AG08396 (cell line): ENCODE results near the gene HOXA7.
A peak's percentile ranks its signal among the peaks of the same experiment; 100 is the strongest.

Experiments
- DNase-seq: peaks from one replicate; pipeline ENCODE4 v3.0.0; 2012; ENCODE audit warnings: low spot score, mixed read lengths

Gene HOXA7

DNA sequence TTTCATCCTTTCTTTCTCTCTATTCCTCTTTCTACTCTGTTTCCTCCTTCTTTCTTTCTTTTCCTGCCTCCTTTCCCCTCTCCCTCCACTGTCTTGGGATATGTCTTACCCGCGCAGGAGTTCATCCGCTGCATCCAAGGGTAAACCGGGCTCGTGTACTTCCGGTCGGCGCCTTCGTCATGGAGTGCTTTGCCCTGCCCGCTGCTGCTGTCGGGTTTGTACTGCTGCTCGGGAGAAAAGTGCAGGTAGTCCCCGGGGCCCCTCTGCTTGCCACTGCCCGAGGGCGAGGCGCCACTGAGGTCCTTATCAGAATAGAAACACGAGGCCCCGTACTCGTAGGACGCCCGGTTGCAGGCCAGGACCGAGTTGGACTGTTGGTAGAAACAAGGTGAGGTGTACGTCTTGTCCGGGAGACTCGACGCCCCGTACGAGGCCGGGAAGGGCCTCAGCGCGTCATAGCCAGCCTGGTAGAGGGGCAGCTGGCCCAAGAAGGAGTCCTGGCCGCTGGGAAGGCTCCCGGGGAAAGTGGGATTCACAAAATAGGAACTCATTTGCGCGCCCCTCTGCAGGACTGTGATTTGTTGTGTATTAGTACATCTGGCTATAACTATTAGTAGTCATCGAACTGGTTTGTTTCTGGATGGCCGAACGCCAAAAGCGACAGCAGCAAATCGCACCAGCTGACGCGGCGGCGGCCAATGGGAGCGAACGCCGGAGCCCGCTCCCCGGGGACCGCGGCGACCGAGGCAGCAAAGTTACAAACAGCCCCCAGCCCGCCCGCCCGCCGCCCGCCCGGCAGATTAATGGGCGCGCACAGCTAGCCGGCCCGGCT, 9.1 kb downstream of the HOXA7 start, which contains the start of gene HOXA6:
Gene HOXA6, minus strand, starts transcription at position 576 of the 832 bp plus-strand sequence. Its CDS starts 25 bp downstream, at position 551.
- peak; percentile 80 for DNase-seq

DNA sequence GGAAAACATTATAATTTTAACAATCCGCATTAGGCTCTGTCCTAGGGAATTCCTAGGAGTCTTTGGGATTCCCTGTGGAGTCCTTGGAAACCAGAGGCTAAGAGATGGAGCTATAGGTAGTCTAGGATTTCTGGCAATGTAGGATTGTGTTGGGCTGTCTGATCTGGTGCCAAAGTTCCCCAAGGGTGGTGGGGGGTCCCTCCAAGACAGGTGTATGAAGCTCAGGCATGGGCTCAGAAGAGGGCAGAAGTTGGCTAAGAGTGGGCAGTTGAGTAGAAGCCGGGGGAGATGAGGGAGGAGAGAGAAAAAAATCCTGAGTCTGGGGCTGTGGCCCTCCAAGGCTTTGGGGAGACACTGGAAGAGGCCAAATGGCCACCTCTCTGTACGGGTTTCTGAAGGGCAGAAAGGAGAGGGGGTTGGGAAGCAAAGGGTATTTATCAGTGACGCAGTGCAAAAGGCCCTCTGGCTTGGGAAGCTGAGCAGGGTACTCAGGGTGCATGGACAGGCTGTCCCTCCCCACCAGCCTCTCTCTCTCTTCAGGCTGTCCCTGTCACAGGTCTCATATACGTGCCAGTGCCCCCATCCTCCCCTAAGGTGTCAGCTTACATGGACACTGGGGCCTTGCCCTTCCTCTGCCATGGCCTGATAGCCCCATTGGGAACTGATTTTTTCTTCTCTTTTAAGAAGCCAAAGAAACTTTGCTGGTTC, 9.8 kb downstream of the HOXA7 start:
- no peak for DNase-seq

- no peak for DNase-seq
Measured at GRCh38 chr7:27145914-27146412, 10.5 kb downstream of the HOXA7 start.

DNA sequence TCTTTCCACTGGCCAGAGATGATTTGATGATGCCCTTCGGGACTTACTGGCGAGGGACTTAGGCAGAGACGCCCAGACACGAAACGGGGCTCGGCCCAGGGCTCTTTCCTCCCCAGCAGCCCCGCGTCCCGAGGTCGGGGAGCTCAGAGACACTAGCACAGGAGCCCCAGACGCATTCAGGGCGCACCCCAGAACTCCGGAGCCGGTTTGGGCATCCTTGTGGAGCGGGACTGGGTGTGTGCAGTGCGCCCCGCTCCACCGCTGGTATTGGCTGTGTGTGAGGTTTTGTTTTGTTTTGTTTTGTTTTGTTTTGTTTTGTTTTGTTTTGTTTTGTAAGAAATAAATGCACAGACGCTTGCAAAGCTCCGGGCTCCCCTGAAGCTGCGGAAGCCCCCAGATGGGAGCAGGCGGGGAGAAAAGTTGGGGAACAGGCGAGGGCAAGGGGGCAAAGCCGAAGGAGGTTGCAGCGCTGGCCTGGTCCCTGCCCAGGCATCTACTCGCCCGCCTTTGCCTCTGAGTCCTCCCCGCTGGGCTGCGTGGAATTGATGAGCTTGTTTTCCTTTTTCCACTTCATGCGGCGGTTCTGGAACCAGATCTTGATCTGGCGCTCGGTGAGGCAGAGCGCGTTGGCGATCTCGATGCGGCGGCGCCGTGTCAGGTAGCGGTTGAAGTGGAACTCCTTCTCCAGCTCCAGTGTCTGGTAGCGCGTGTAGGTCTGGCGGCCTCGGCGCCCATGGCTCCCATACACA, 11.1 kb downstream of the HOXA7 start:
- no peak for DNase-seq

GRCh38 chr7:27144781-27145164, 11.7 kb downstream of the HOXA7 start:
- no peak for DNase-seq

DNA sequence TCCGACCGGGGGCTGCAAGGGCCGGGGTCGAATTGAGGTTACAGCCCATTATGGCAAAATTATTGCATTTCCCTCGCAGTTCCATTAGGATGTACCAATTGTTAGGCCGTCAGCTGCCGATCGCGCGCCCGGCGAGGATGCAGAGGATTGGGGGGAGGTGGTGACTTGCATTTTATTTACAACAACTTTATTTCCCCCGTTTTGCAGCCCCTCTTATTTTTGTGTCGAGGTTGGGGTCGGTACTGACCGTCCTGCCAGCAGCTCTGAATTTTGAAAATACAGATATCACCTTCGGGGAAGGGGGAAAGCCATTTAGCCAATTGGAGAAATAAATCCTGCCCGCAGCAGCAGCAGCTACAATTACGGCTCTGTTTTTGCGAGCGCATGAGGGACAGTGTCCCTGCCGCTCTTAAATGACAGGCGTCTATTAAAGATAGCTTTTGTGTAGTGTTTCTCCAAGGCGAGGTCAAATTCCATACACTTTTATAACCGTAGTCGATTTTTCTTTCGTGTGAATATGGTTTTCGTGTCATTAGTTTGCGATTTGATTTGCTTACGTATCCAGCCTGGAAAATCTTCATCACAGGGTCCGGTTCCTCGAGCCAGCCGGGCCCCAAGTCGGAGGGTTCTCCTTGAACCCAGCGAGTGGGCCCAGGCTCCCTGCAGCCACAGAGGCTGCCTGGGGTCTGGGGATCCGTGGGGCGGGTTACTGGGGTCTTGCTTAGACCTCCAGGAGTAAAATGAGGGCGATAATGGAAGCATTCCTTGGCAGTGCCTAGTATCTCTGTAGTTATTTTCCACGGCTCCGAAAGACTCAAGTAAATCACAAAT, 12.3 kb downstream of the HOXA7 start:
- no peak for DNase-seq

DNA sequence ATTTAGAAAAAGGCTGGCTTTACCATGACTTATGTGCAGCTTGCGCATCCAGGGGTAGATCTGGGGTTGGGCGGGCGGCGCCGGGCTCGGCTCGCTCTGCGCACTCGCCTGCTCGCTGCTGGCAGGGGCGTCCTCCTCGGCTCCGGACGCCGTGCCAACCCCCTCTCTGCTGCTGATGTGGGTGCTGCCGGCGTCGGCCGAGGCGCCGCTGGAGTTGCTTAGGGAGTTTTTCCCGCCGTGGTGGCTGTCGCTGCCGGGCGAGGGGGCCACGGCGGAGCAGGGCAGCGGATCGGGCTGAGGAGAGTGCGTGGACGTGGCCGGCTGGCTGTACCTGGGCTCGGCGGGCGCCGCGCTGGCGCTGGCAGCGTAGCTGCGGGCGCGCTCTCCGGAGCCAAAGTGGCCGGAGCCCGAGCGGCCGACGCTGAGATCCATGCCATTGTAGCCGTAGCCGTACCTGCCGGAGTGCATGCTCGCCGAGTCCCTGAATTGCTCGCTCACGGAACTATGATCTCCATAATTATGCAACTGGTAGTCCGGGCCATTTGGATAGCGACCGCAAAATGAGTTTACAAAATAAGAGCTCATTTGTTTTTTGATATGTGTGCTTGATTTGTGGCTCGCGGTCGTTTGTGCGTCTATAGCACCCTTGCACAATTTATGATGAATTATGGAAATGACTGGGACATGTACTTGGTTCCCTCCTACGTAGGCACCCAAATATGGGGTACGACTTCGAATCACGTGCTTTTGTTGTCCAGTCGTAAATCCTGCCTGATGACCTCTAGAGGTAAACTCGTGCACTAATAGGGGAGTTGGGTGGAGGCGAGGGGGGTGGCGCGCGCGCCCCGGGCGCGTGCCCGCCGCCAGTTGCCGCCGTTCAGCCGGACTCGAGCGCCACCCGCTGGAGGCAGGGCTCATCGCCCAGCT, 13.2 kb downstream of the HOXA7 start, which contains the start of gene HOXA5:
Gene HOXA5, minus strand, starts transcription at position 659 of the 927 bp plus-strand sequence. Its CDS starts 74 bp downstream, at position 585.
- peak; percentile 97 for DNase-seq

DNA sequence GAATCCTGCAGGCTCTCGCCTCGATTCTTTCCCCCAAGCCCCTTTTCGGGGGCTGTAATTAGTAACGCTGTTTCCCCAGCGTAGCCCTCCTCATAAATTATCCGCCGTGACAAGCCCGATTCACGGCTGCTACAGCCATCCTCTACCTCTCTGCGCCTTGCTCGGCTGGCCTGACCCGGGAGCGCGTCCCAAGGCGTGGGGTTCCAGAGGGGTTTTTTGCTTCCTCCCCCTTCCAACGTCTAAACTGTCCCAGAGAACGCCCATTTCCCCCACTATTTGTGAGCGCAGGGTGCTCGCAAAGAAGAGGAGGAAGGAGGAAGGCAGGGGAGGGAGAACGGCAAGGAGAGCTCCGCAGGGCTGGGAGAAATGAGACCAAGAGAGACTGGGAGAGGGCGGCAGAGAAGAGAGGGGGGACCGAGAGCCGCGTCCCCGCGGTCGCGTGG, 13.9 kb downstream of the HOXA7 start:
- no peak for DNase-seq

- peak; percentile 67 for DNase-seq
Measured at GRCh38 chr7:27141923-27142579, 14.4 kb downstream of the HOXA7 start.

DNA sequence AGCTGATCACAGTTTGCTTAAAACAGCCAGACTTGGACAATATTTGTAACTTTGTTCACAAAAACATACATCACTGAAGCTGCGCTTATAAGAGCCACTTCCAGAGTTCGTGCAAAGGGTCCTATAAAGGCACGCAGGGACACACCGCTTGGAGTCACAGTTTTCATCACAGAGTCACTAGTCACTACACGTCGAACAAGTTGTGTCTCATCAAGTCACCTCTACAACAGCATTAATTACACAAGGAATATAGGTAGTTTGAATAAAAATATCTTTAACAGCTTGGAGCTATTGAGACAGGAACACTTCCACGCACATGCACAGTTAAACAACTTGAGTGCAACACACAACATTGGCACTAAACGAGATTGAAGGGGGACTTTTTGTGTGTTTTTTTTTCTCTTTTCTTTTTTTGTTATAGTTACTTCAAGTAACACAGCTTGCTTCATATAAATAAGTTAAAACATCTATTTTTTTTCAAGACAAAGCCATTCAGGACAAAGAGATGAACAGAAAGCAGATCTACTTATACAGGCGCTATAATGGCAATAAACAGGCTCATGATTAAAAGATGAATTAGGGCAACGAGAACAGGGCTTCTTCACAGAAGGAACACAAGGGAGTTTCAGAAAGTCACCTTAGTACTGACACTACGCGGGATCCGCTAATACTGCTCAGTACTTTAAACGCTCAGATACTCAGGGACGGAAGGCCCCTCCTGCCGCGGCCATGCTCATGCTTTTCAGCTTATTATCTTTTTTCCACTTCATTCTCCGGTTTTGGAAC, 15.1 kb downstream of the HOXA7 start:
- no peak for DNase-seq

DNA sequence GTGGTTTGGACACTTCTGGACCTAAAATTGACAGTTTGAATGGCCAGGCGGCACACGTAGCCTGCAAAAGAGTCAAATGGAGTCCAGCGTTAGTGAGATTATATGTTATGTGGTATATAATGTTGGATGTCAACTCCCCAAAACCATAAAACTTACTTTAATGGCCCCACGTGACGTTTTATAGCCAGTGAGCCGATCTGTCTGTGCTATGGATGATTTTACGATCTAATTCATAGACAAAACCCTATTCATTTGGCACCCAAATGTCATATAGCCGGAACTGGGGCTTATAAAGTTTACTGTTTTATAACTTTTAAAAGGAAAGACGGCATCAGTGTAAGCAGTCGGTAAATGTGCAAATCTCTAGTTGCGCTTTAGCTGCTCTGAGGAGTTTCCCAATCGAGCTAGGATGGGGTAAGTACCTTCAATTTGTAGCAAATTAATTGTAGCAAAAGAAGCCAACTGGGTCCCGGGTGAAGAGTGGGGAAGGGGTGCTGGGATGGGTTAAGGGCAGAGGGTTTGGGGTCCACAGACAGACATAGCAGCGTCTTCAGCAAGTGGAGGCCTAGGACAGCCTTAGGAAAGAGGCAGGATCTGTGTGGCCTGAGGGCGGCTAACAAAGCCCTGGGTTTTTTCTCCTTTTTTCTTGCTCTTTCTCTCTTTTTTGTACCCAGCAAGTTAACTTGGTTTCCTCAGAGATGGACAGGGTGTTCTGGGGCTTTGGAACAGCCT, 16.2 kb downstream of the HOXA7 start:
- no peak for DNase-seq

GRCh38 chr7:27139334-27140125, 16.9 kb downstream of the HOXA7 start:
- DNase-seq, result no peak

DNA sequence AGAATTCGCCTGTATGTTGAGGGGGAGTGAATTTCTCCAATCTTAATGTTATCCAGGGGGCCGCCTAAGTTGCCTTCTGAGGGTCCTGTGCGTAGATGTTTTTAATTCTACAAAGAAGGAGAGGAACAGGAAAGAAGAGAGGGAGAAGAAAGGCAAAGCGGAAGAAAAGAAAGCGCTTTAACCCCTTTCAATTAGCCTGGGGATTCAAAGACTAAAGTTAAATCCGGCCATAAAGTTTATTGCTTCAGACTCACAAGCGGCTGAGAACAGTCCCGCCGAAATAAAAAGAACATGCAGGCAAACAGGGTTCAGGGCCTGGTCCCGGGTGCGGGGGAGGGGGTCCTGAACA, 17.5 kb downstream of the HOXA7 start:
- no peak for DNase-seq

DNA sequence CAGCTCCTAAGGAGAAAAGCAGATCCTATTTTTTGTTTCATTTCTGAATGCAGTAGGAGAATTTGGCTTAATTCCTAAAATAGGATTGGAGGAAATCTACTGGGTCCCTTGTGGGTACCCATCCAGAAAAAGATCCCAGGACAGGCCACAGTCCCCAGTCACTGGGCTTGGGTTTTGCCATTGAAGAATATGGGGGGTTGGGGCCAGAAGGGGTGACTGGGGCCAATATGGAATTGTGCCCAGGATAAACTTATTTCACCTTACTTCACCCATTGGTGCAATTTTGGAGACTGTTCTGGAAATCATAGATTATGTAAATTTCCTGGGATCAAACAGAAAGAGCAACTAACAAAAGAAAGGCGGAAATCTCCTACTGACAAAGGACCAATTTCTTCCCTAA, 18.0 kb downstream of the HOXA7 start:
- no peak for DNase-seq

- DNase-seq, result no peak
Measured at GRCh38 chr7:27137640-27138315, 18.7 kb downstream of the HOXA7 start.

DNA sequence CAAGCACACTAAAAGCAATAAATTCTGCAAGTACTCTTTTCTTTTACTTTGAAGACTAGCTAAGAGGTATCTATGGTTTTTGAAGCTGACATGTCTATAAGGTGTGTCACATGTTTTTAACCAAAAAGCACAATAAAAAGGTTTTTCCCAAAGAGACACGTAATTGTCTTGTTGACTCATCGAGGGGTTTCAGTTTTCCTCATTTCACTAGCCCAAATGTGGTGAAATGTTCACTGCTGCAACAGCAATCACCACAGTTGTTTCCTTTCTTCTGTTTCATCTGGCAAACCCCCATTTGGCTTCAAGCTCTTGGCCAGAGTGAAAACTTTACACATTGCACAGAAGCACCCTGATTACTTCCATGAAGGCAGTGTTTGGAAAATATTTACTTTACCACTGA, 22.1 kb downstream of the HOXA7 start:
- DNase-seq, result peak; percentile 62
